Measurements from ENCODE around the gene C12orf42. TPM values are rescaled to one million over a fixed set of nuclear protein-coding genes. Genes with fewer than 3 reads are reported as not detected.

Gene C12orf42
- total RNA-seq, 1 donor from 2014 or later: not detected

DNA sequence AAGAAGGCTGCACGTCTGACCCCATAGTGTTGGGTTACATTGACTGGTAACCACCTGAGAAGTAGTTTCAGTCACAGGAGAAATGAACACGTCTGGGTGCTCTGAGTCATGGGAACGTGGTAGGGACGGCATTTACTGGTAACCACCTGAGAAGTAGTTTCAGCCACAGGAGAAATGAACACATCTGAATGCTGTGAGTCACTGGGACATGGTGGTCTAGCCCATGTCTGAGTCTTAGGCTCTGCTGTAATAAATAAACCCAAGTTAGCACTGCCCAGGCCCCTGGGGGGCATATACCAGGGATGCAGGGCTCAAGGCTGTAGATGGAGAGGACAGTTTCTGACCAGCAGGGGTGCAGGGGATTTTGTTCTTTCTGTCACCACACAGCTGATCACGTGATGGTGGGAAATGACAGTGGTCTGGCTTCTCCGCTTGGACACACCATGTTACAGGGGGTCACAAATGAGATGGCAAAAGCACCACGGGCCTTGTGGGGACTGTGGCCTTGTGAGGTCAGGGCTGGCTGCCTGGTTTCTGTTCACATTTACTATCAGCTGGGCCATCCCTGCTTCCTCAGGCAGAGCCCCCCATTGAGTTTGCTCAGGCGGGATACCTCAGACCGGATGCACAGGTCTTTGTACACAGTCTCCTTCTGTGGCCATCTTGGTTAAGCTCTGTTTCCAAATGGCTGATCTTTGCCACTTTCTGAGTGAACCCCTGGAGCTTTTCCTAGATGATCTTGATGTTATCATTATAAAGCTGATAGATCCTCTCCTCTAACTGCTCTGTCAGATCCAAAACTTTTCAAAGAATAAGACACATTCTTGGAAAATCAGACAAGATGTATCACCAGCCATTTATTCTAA lies 9.8 kb upstream of the C12orf42 start:
- Mint-ChIP-seq H3K27me3 (ENCODE audit: unreplicated experiment) (peaks cover 3% of the 10 kb centered on the region), H3K4me1 (ENCODE audit: unreplicated experiment) (no peaks in the 10 kb centered on the region), H3K4me3 (ENCODE audit: unreplicated experiment) (no peak overlapping the region), H3K27ac (ENCODE audit: unreplicated experiment) (no peak overlapping the region), H3K9me3 (ENCODE audit: unreplicated experiment) (no peaks in the 10 kb centered on the region), H3K36me3 (ENCODE audit: unreplicated experiment) (no peaks in the 10 kb centered on the region)
- TF ChIP-seq, protein P1, sequence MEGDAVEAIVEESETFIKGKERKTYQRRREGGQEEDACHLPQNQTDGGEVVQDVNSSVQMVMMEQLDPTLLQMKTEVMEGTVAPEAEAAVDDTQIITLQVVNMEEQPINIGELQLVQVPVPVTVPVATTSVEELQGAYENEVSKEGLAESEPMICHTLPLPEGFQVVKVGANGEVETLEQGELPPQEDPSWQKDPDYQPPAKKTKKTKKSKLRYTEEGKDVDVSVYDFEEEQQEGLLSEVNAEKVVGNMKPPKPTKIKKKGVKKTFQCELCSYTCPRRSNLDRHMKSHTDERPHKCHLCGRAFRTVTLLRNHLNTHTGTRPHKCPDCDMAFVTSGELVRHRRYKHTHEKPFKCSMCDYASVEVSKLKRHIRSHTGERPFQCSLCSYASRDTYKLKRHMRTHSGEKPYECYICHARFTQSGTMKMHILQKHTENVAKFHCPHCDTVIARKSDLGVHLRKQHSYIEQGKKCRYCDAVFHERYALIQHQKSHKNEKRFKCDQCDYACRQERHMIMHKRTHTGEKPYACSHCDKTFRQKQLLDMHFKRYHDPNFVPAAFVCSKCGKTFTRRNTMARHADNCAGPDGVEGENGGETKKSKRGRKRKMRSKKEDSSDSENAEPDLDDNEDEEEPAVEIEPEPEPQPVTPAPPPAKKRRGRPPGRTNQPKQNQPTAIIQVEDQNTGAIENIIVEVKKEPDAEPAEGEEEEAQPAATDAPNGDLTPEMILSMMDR (IDR thresholded peaks at IDR 0.05): no peak
- DNase-seq (ENCODE audit: extremely low spot score, unreplicated experiment): no peak

DNA sequence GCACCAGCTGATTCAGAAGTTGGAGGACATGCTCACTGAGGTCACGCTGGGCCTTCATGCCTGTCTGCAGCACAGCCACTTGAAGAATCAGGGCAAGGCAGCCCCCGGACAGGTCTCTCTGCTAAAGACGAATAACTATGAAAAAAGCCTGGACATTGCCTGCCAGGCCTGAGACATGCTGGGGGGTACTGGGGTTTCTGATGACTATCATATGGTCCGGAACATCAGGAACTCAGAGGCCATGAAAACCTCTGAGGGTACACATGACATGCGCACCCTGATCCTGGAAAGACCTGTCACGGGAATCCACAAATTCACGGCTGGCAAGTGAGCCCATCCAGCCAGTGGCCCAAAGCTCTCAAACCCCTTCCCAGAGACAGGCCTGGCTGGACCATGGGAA lies 8.8 kb upstream of the C12orf42 start:
- H3K27ac Mint-ChIP-seq (ENCODE audit: unreplicated experiment): no peak overlapping the region
- H3K27me3 Mint-ChIP-seq (ENCODE audit: unreplicated experiment): peaks cover 4% of the 10 kb centered on the region
- TF ChIP-seq, protein P1 (IDR thresholded peaks at IDR 0.05): no peak
- H3K9me3 Mint-ChIP-seq (ENCODE audit: unreplicated experiment): no peaks in the 10 kb centered on the region
- no peaks in the 10 kb centered on the region for H3K36me3 Mint-ChIP-seq (ENCODE audit: unreplicated experiment)
- H3K4me3 Mint-ChIP-seq (ENCODE audit: unreplicated experiment): no peak overlapping the region
- no peaks in the 10 kb centered on the region for H3K4me1 Mint-ChIP-seq (ENCODE audit: unreplicated experiment)
- DNase-seq (ENCODE audit: extremely low spot score, unreplicated experiment): no peak

DNA sequence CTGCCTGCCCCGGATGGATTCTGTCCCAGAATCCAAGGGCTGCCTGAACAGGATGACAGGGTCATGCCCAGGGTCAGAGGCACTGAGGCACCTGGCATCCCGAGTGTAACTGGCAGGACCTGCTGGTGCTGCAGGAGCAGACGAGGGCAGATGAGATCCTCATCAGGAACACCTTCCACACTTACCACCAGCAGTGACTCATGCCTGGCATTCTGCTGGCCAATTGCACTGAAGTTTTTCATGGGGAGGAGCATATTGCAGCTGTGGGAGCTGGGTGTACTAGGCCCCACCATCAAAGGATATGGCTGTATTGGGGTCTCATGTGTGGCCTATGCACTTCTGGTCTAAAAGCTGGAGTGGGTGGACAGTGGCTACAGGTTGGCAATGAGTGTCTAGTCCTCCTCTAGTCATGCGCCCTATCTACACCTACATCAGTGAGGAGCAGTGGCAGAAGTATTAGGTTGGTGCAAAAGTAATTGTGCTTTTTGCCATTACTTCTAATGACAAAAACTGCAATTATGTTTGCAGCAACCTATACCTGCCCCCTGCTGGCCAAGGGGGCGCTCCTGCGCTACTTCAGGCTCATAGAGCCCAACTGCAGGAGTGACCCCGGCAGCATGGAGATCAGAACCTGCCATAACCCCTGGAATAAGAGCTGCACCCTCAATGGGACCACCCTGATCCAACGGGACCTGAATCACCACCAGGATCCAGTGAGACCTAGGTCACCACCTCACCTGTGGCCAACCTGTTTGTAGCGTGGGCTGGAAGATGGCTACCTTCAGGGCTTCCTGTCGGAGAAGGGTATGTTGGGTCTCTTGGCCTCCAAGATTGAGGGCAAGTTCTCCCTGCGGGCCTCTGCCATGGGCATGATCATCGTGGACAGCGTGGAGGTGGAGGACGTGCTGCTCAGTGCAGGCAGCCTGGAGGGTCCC lies 8.0 kb upstream of the C12orf42 start:
- peaks cover 6% of the 10 kb centered on the region for H3K27me3 Mint-ChIP-seq (ENCODE audit: unreplicated experiment)
- no peak overlapping the region for H3K27ac Mint-ChIP-seq (ENCODE audit: unreplicated experiment)
- no peaks in the 10 kb centered on the region for H3K4me1 Mint-ChIP-seq (ENCODE audit: unreplicated experiment)
- TF ChIP-seq, protein P1 (IDR thresholded peaks at IDR 0.05): no peak
- no peaks in the 10 kb centered on the region for H3K36me3 Mint-ChIP-seq (ENCODE audit: unreplicated experiment)
- no peaks in the 10 kb centered on the region for H3K9me3 Mint-ChIP-seq (ENCODE audit: unreplicated experiment)
- H3K4me3 Mint-ChIP-seq (ENCODE audit: unreplicated experiment): no peak overlapping the region
- no peak for DNase-seq (ENCODE audit: extremely low spot score, unreplicated experiment)

DNA sequence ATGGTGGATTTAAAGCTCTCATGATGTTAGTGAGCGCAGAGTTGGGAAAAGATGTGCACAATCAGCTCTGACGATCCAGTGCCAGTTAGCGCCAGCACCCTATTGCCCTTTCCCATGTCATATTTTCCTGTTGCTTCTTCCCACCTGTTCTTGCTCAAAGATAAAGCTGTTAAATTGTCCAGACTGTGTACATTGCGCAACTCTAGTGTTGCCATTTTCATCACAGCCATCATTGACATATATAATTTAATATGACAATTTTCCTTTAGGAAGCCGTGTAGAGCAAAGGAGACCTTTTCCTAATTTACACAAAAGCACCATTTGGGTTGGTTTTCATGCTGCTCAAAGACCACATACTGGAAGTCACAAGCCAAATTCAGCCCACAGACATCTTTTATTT lies 5.7 kb upstream of the C12orf42 start:
- Mint-ChIP-seq H3K27me3 (ENCODE audit: unreplicated experiment) (peaks cover 14% of the 10 kb centered on the region), H3K4me1 (ENCODE audit: unreplicated experiment) (no peaks in the 10 kb centered on the region), H3K9me3 (ENCODE audit: unreplicated experiment) (peaks cover 3% of the 10 kb centered on the region), H3K27ac (ENCODE audit: unreplicated experiment) (no peak overlapping the region), H3K4me3 (ENCODE audit: unreplicated experiment) (no peak overlapping the region), H3K36me3 (ENCODE audit: unreplicated experiment) (no peaks in the 10 kb centered on the region)
- DNase-seq (ENCODE audit: extremely low spot score, unreplicated experiment): no peak
- TF ChIP-seq, protein P1 (IDR thresholded peaks at IDR 0.05): no peak

DNA sequence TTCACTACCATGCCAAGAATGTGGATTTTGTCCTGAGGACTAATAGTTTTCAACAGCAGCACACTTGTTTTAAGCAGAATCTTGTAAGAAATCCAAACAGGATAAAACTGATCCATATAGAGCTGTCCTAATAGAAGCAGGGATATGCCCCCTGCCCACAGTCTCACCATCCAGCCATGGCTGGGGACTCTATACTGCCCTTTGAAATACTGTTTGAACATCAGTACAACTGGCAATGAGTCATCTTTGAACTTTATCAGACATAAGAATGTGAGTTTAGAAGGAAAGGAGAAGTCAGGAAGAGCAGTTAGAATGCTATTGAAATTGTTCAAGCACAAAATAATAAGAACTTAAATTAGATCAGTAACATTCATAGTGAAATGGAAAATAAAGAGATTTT lies 3.8 kb upstream of the C12orf42 start:
- peaks cover 3% of the 10 kb centered on the region for H3K9me3 Mint-ChIP-seq (ENCODE audit: unreplicated experiment)
- no peaks in the 10 kb centered on the region for H3K36me3 Mint-ChIP-seq (ENCODE audit: unreplicated experiment)
- no peak overlapping the region for H3K4me3 Mint-ChIP-seq (ENCODE audit: unreplicated experiment)
- no peak for DNase-seq (ENCODE audit: extremely low spot score, unreplicated experiment)
- H3K27ac Mint-ChIP-seq (ENCODE audit: unreplicated experiment): no peak overlapping the region
- H3K4me1 Mint-ChIP-seq (ENCODE audit: unreplicated experiment): peaks cover 10% of the 10 kb centered on the region
- TF ChIP-seq, protein P1 (IDR thresholded peaks at IDR 0.05): no peak
- H3K27me3 Mint-ChIP-seq (ENCODE audit: unreplicated experiment): peaks cover 26% of the 10 kb centered on the region
